GM21723 (cell line): ENCODE results near the gene KANSL3.
"Not testable (repeated sequence)": the region's sequence is repeated elsewhere in the genome, so short reads cannot be mapped to it uniquely, and the experiment has no call there.

Experiments used
- ATAC-seq: cut with Tn5 transposase; IDR thresholded peaks from one replicate; pipeline ENCODE4 v1.9.1; 2021; ENCODE audit warnings: mild to moderate bottlenecking, moderate library complexity; ENCODE audit not compliant: unreplicated experiment

The KANSL3 gene

GRCh38 chr2:96655526-96655925 is 17.4 kb upstream of the KANSL3 start:
- ATAC-seq: no peak

GRCh38 chr2:96654791-96655190 is 16.7 kb upstream of the KANSL3 start:
- not testable (repeated sequence) for ATAC-seq

- ATAC-seq: no peak
Measured at GRCh38 chr2:96651793-96652192, 13.7 kb upstream of the KANSL3 start.

DNA sequence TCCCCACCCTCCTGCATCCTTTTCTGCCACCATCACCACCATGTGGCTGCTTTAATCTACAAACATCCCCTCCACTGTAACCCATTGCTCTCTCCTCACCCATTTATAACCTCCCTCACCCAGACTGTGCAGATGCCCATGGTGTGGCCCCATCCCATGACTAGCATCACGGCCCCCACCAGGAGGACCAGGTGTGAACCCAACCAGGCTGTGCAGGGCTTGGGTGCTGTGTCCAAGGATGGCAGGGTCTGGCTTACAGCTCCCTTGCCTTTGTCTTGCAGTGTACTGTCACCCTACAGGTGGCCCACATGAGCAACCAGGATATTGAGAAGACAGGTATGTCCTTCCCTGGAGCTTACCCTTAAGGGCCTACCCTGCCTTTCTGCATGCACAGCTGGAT is 11.2 kb upstream of the KANSL3 start:
- ATAC-seq: no peak

DNA sequence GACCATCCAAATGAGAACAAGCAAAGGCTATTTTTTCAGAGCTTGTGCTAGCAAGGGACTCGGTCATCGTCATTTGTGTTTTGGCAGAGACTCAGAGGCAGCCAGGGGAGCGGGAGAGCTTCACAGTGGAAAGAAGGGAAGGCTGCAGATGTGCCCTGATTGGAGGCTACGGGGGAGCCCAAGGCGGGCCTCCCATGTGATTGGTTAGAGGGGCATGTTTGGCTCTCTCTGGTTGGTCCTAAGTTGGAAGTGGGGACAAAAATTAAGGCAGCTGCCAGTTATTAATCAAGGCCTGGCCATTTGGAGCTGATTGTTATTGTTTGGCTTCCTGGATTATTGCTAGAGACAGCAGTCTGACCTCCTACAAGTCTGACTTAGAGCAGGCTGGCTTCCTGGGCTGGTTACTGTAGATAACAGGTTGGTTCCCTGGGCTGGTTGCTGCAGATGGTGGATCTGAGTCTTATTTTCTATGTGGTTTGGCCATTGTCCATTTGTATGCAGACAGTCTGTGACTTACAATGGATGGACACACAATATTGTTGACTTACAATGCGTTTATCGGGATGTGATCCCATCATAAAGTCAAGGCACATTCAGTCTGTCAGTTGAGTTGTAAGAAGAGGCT is 10.3 kb upstream of the KANSL3 start:
- no peak for ATAC-seq

GRCh38 chr2:96647681-96648080 is 9.6 kb upstream of the KANSL3 start:
- ATAC-seq: no peak

DNA sequence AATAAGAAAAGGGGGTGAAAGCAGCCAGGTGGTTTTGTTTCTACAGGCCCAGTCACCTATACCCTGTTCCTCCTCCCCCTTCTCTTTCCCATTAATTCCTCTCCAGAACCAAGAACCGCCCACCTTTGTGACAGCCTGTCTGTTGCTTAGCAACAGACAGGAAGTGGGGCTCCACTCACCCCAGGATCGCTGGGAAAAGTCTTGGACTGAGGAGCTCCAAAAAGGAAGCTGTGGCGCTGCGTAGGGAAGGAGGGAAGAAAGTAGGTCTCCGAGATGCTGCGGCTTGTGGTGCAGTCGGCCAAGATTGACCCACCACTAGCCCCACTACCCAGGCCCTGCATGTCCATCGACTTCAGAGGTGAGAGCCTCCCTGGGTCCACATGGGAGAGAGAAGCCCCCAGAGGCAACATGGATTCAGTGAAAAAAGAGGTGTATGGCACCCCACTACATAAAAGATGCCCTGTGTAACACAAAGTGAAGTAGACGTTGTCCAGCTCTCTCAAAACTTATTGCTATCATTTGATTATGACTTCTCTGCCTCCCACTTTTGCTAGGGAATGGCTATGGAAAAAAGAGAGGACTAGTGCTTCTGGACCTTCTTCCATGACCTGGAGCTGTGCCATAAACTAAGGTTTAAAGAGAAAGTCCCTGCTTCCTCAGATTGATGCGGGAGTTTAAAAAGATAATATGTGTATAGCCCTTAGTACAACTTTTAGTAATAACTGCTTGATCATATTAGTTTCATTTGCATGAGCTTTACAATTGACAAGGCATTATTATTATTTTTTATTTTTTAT is 4.7 kb upstream of the KANSL3 start, which contains the start of gene FER1L5:
TSS of gene FER1L5 (plus strand) at position 201 of the 797 bp plus-strand sequence. CDS start at position 274, 73 bp downstream.
- no peak for ATAC-seq

- peak; percentile 68 for ATAC-seq
Measured at GRCh38 chr2:96637385-96638143, 548 bp downstream of the KANSL3 start.

GRCh38 chr2:96636551-96637171 is 1.5 kb downstream of the KANSL3 start:
- no peak for ATAC-seq

- no peak for ATAC-seq
Measured at GRCh38 chr2:96633641-96634040, 4.5 kb downstream of the KANSL3 start.

DNA sequence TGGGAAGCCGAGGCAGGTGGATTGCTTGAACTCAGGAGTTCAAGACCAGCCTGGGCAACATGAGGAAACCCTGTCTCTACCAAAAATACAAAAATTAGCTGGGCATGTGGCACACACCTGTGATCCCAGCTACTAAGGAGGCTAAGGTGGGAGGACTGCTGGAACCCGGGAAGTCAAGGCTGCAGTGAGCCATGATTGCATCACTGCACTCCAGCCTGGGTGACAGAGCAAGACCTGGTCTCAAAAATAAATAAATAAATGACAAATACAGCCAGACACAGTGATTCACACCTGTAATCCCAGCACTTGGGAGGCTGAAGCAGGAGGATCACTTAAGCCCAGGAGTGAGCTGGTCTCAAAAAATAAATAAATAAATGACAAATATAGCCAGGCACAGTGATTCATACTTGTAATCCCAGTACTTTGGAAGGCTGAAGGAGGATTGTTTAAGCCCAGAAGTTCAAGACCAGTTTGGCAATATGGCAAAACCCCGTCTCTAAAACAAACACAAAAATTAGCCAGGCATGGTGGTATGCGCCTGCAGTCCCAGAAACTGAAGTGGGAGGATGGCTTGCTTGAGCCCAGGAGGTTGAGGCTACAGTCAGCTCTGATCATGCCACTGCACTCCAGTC is 6.2 kb downstream of the KANSL3 start:
- no peak for ATAC-seq

- no peak for ATAC-seq
Measured at GRCh38 chr2:96626553-96626942, 11.6 kb downstream of the KANSL3 start.

DNA sequence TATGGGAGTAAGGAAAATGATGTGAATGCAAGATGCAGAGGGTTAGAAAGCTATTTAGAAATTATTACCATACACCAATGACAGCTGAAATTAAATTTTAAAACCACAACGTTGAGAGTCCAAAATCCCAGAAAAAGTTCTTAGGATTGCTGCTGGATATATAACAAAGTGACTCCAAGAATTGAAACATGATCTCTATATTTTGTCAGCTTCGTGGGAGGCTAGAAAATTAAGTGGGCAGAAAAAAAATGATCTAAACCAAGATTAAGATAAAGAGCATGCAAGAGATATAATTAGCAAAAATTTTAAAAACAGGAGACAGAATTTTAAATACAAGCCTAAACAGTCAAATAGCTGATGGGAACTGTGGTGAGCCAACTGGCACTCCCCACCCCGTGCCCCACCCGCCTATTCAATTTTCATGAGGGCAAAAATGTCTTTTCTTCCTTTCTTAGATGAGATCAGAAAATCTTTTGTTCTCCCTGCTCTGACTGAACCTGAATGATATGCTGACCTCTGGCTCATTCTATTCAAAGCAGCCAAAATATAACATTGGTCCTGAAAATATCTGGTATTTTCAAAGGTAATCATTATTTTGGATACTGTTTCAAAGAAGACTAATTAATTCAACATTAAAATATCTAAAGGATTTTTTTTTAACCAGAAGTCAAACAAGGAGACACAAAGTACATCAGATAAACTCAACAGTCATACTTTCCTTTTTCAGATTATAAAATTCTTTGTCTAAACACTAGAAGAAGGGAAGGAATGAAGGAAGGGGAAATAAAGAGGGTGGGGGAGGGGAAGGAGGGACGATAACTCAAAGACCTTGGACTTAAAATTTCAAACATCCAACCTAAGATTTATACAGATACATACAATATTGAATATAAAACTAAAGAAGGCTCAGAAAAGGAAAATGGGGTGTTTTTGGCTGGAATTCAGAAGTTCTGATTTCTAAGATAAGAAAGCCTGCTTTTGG is 12.2 kb downstream of the KANSL3 start:
- no peak for ATAC-seq

GRCh38 chr2:96623116-96623515 is 15.0 kb downstream of the KANSL3 start:
- ATAC-seq: no peak

DNA sequence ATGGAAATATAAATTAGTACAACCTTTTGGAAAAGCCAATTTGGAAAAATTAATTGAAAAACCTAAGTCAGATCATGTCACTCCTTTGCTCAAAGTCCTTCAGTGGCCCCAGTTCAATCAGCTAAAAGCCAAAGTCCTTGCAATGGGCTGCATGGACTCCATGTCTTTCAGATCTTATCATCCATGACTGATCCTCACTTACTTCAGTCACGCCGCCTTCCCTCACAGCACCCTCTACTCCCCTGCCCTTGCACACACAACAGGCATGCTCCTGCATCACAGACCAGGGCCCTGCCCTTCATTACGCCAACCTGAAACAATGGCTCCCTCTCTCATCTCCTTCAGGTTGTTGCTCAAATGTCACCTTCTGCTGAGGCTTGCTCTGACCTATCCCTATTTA is 15.6 kb downstream of the KANSL3 start:
- ATAC-seq: no peak

DNA sequence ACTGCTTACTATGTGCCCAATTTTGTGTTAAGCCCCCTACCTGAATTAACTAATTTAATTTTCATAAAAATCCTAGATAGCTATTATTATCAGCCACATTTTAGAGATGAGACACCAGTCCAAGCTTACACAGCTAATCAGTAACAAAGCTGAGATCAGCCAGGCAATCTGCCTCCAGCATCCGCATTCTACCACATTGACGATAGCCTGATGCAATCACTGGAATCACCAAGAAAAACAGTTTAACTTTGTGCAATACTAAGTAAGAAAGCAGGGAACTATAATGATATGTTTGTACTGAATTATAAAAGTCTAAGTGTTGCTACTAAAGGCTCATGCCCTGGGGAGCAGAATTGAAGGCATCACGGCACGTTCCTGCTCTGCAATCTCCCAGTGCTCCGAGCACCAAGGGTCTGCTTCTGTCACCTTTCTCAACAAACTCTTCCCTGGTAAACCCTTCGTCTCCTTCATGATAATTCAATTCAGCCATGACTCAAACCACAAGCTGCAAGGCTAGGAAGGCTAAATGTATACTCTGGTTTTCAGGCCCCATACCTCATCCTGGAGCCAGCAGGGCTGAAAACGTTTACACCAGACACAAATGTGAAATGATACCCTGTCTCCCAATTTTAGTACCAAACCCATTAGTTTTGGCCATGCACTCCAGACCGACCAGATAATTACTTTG is 19.4 kb downstream of the KANSL3 start:
- ATAC-seq: no peak

DNA sequence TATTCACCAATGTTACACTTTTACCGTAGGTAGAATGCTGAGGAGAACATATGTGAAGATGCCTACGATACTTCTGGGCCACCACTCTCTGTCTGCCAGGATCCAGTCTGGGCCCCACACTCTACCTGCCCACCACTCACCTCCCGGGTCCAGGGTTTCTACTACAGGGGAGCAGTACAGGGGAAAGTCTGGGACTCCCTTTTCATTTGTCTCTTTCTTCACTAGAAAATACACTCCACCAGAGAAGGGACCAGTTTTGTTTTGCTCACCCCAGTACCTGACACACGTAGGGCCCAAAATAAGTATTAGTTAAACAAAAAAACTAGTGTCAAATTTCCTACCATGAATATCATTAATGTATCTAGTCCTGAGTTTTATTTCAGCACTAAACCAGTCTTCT is 21.1 kb downstream of the KANSL3 start:
- ATAC-seq: no peak

GRCh38 chr2:96616535-96616934 is 21.6 kb downstream of the KANSL3 start:
- ATAC-seq: no peak

DNA sequence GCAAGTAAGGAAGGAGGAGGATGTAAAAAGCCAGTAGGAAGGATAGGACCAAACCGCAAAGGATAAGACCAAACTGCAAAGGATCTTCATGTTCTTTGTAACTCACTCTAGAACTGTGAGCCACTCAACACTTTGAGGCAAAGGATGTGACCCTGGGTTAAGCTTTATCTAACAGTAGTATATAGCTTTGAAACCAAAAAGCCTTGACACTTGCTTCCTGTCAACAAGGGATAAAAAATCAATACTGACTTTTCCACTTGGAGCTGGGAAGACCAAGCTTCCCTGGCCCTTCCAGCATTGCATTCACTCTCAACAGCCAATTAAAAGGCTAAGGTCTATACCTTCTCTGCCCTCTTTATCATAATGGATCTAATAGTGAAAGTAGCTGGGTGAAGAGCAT is 22.0 kb downstream of the KANSL3 start:
- no peak for ATAC-seq
